Osteocyte (in vitro differentiated cells): ENCODE data around the gene MTHFS. TPM values are rescaled to one million over a fixed set of nuclear protein-coding genes. Genes with fewer than 3 reads are reported as not detected.

Experiments used
- DNase-seq: peaks from one replicate; pipeline ENCODE4 v3.0.0; 2021; ENCODE audit warnings: mixed read lengths; ENCODE audit not compliant: unreplicated experiment; ENCODE audit errors: extremely low spot score
- H3K27ac Mint-ChIP-seq: one replicate; pipeline ENCODE4 v1.8.0; 2021; ENCODE audit warnings: mild to moderate bottlenecking, mixed read lengths; ENCODE audit not compliant: unreplicated experiment
- H3K27me3 Mint-ChIP-seq: one replicate; pipeline ENCODE4 v1.8.0; 2021; ENCODE audit warnings: mixed read lengths; ENCODE audit not compliant: unreplicated experiment
- H3K36me3 Mint-ChIP-seq: one replicate; pipeline ENCODE4 v1.8.0; 2021; ENCODE audit warnings: mixed read lengths; ENCODE audit not compliant: unreplicated experiment
- H3K4me1 Mint-ChIP-seq: one replicate; pipeline ENCODE4 v1.8.0; 2021; ENCODE audit warnings: mixed read lengths; ENCODE audit not compliant: unreplicated experiment
- H3K4me3 Mint-ChIP-seq: one replicate; pipeline ENCODE4 v1.8.0; 2021; ENCODE audit warnings: mild to moderate bottlenecking, moderate library complexity, mixed read lengths; ENCODE audit not compliant: unreplicated experiment
- H3K9me3 Mint-ChIP-seq: one replicate; pipeline ENCODE4 v1.8.0; 2021; ENCODE audit warnings: mixed read lengths; ENCODE audit not compliant: unreplicated experiment
- total RNA-seq: library from RNA; stranded (reverse); gene quantifications from 2 replicates; pipeline ENCODE4 v1.2.1, GENCODE V29; 2021
- TF ChIP-seq, protein P1 (sequence below): fragments of 200-600 bp; sonication (generic); IDR thresholded peaks from 2 replicates; pipeline ENCODE4 v1.5.0; 2021; ENCODE audit warnings: antibody characterized with exemption, mild to moderate bottlenecking, moderate library complexity

The MTHFS gene
- total RNA-seq, 1 donor from 2014 or later = 12.0 TPM

DNA sequence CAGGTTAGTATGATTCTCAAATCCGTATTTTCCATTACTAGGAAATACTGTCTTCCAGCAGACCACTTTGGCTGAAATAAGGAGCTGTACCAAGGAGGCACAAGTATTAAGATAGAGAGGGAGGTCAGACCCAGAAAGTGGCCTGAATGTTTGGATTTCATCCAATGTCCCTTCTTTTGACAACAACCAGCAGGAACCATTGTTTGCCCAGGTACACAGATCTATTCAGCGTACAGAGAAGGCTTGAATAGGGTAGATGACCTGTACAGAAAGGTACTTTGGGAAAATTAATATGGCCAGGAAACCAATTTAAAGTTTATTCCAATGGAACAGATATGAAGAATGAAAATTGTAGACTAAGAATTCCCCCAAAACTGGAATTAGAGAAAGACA is 12.6 kb downstream of the MTHFS start:
- Mint-ChIP-seq H3K27ac (no peak overlapping the region), H3K36me3 (peaks cover 43% of the 10 kb centered on the region), H3K27me3 (no peaks in the 10 kb centered on the region), H3K4me1 (no peaks in the 10 kb centered on the region), H3K9me3 (peaks cover 6% of the 10 kb centered on the region), H3K4me3 (no peak overlapping the region)
- TF ChIP-seq, protein P1, sequence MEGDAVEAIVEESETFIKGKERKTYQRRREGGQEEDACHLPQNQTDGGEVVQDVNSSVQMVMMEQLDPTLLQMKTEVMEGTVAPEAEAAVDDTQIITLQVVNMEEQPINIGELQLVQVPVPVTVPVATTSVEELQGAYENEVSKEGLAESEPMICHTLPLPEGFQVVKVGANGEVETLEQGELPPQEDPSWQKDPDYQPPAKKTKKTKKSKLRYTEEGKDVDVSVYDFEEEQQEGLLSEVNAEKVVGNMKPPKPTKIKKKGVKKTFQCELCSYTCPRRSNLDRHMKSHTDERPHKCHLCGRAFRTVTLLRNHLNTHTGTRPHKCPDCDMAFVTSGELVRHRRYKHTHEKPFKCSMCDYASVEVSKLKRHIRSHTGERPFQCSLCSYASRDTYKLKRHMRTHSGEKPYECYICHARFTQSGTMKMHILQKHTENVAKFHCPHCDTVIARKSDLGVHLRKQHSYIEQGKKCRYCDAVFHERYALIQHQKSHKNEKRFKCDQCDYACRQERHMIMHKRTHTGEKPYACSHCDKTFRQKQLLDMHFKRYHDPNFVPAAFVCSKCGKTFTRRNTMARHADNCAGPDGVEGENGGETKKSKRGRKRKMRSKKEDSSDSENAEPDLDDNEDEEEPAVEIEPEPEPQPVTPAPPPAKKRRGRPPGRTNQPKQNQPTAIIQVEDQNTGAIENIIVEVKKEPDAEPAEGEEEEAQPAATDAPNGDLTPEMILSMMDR = no peak
- no peak for DNase-seq

DNA sequence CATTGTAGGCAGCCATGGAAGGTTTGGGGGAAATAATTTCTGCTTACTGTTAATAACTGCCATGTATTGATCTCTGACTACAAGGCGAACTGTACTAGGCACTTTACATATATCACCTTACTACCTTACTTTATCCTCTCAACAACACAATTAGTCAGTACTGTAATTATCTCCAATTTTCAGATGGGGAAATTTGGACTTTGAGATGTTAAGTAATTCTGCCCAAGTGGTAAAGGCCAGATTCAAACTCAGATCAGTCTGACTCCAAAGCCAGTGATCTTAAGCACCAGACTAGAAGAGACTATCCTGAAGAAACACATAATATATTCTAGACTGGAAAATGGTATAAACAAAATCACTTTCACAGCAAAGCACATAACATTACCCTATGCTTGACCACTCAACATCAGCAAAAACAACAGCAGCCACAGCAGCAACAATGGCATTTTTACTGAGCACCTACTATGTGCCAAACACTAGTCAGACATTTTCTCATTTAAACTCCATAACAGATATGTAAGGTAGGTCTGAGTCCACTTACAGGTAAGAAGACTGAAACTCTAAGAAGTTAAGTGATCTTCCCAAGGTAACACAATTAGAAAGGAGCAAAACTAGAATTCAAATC is 13.1 kb downstream of the MTHFS start:
- Mint-ChIP-seq H3K4me1 (no peaks in the 10 kb centered on the region), H3K4me3 (no peak overlapping the region), H3K9me3 (peaks cover 6% of the 10 kb centered on the region), H3K27me3 (no peaks in the 10 kb centered on the region), H3K27ac (no peak overlapping the region), H3K36me3 (peaks cover 43% of the 10 kb centered on the region)
- TF ChIP-seq, protein P1 = no peak
- no peak for DNase-seq

- H3K9me3 Mint-ChIP-seq = peaks cover 23% of the 10 kb centered on the region
Measured at GRCh38 chr15:79881668-79882067, 15.1 kb downstream of the MTHFS start.

GRCh38 chr15:79881254-79881653 is 15.6 kb downstream of the MTHFS start:
- Mint-ChIP-seq H3K27me3 (no peaks in the 10 kb centered on the region), H3K4me1 (no peaks in the 10 kb centered on the region), H3K4me3 (no peak overlapping the region), H3K36me3 (peaks cover 59% of the 10 kb centered on the region), H3K9me3 (peaks cover 23% of the 10 kb centered on the region), H3K27ac (no peak overlapping the region)
- DNase-seq = no peak
- TF ChIP-seq, protein P1 = no peak

More at GRCh38 chr15:79881668-79882067, 15.1 kb downstream of the MTHFS start:
- H3K4me3 Mint-ChIP-seq = no peak overlapping the region
- TF ChIP-seq, protein P1 = no peak
- H3K27ac Mint-ChIP-seq = no peak overlapping the region
- H3K4me1 Mint-ChIP-seq = no peaks in the 10 kb centered on the region
- H3K27me3 Mint-ChIP-seq = no peaks in the 10 kb centered on the region
- DNase-seq = no peak
- H3K36me3 Mint-ChIP-seq = peaks cover 57% of the 10 kb centered on the region

- no peak overlapping the region for H3K4me3 Mint-ChIP-seq
- H3K4me1 Mint-ChIP-seq = no peaks in the 10 kb centered on the region
- H3K9me3 Mint-ChIP-seq = peaks cover 41% of the 10 kb centered on the region
Measured at GRCh38 chr15:79878078-79878705, 18.6 kb downstream of the MTHFS start.

More at GRCh38 chr15:79878078-79878705, 18.6 kb downstream of the MTHFS start:
- no peak for DNase-seq
- no peaks in the 10 kb centered on the region for H3K27me3 Mint-ChIP-seq
- H3K36me3 Mint-ChIP-seq = peaks cover 75% of the 10 kb centered on the region
- no peak overlapping the region for H3K27ac Mint-ChIP-seq
- TF ChIP-seq, protein P1 = no peak
